Glutamatergic neuron (in vitro differentiated cells): ENCODE results near the gene GRIK4. TPM values are rescaled to one million over a fixed set of nuclear protein-coding genes. Genes with fewer than 3 reads are reported as not detected.

Experiments
- DNase-seq: peaks from one replicate; pipeline ENCODE4 v3.0.0; 2022
- H3K27ac Mint-ChIP-seq: one replicate; pipeline ENCODE4 v1.8.0; 2020; ENCODE audit warnings: mild to moderate bottlenecking, mixed read lengths, inconsistent platforms; ENCODE audit not compliant: unreplicated experiment
- H3K27me3 Mint-ChIP-seq: one replicate; pipeline ENCODE4 v1.8.0; 2020; ENCODE audit warnings: mild to moderate bottlenecking, moderate library complexity, mixed read lengths, inconsistent platforms; ENCODE audit not compliant: unreplicated experiment
- H3K36me3 Mint-ChIP-seq: one replicate; pipeline ENCODE4 v1.8.0; 2020; ENCODE audit warnings: mild to moderate bottlenecking, mixed read lengths, inconsistent platforms; ENCODE audit not compliant: unreplicated experiment
- H3K4me1 Mint-ChIP-seq: one replicate; pipeline ENCODE4 v1.8.0; 2020; ENCODE audit warnings: mild to moderate bottlenecking, low read depth, mixed read lengths, inconsistent platforms; ENCODE audit not compliant: unreplicated experiment
- H3K4me3 Mint-ChIP-seq: one replicate; pipeline ENCODE4 v1.8.0; 2020; ENCODE audit warnings: mild to moderate bottlenecking, mixed read lengths, inconsistent platforms; ENCODE audit not compliant: unreplicated experiment
- H3K9me3 Mint-ChIP-seq: one replicate; pipeline ENCODE4 v1.8.0; 2020; ENCODE audit warnings: mild to moderate bottlenecking, moderate library complexity, mixed read lengths, inconsistent platforms; ENCODE audit not compliant: unreplicated experiment
- total RNA-seq: library from RNA; stranded (reverse); fragmentation: NEBNext Ultra II Directional; extraction: Animal tissue kit (Norgen Biotek cat#: 25700); gene quantifications from one replicate; pipeline ENCODE4 v1.2.1, GENCODE V29; 2021; ENCODE audit not compliant: unreplicated experiment
- TF ChIP-seq, protein P1 (sequence below): fragments of 200-600 bp; sonication (generic); IDR thresholded peaks from one replicate; pipeline ENCODE4 v1.5.0; 2021; ENCODE audit not compliant: partially characterized antibody, unreplicated experiment

The GRIK4 gene
- total RNA-seq, 1 donor from 2014 or later = 3.6 TPM

DNA sequence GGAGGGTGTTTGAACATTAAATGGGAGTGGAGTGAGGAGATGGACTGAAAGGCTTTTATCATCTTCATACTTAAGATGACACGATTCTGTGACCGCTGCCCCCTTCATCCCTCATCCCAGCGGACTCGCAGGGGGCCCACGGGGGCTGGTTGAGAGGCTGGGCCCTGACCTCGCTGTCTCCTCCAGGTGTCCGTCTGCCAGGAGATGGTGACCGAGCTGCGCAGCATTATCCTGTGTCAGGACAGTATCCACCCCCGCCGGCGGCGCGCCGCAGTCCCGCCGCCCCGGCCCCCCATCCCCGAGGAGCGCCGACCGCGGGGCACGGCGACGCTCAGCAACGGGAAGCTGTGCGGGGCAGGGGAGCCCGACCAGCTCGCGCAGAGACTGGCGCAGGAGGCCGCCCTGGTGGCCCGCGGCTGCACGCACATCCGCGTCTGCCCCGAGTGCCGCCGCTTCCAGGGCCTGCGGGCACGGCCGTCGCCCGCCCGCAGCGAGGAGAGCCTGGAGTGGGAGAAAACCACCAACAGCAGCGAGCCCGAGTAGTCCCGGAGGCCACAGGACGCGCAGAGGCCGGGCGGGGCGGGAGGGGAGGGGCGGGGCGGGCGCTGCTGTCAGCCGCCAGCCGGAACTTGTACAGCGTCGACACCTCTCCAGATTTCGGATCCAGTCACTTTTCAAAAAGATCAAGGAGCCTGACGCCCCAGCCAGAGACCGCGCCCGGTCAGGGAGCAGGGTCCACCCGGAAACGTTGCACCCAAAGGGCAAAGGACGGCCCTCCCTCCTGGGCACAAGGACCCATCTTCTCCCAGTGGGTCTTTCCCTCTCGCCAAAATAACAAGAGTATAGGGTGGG, 474.4 kb downstream of the GRIK4 start:
- peak overlapping the region; percentile 89 for H3K4me3 Mint-ChIP-seq
- peak; percentile 78 for DNase-seq

DNA sequence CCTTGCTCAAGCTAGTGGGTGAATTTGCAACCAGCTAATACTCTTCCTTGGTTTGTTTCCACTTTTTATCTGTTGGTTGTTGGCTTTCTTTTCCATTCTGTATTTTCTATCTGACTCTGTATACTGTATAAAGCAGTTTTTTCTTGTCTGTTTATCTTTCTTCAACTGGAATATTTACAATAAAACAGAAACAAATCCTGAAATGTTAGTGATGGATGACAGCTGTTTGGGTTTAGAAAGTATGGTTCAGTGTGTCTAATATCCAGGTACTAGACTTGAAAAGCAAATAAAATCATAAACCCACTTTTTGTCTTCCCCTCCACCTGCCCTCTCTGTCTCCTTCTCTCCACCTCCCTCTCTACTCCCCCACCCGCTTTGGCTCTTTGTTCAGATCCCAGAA, 477.1 kb downstream of the GRIK4 start:
- Mint-ChIP-seq H3K27ac (no peak overlapping the region), H3K4me3 (no peak overlapping the region), H3K9me3 (peaks cover 3% of the 10 kb centered on the region), H3K27me3 (peaks cover 4% of the 10 kb centered on the region), H3K36me3 (peaks cover 4% of the 10 kb centered on the region), H3K4me1 (peaks cover 4% of the 10 kb centered on the region)
- no peak for DNase-seq
- TF ChIP-seq, protein P1, sequence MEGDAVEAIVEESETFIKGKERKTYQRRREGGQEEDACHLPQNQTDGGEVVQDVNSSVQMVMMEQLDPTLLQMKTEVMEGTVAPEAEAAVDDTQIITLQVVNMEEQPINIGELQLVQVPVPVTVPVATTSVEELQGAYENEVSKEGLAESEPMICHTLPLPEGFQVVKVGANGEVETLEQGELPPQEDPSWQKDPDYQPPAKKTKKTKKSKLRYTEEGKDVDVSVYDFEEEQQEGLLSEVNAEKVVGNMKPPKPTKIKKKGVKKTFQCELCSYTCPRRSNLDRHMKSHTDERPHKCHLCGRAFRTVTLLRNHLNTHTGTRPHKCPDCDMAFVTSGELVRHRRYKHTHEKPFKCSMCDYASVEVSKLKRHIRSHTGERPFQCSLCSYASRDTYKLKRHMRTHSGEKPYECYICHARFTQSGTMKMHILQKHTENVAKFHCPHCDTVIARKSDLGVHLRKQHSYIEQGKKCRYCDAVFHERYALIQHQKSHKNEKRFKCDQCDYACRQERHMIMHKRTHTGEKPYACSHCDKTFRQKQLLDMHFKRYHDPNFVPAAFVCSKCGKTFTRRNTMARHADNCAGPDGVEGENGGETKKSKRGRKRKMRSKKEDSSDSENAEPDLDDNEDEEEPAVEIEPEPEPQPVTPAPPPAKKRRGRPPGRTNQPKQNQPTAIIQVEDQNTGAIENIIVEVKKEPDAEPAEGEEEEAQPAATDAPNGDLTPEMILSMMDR = no peak

More for the DNA sequence above, 474.4 kb downstream of the GRIK4 start:
- Mint-ChIP-seq H3K27ac (no peak overlapping the region), H3K36me3 (peaks cover 4% of the 10 kb centered on the region), H3K9me3 (peaks cover 3% of the 10 kb centered on the region), H3K4me1 (peaks cover 4% of the 10 kb centered on the region), H3K27me3 (peaks cover 4% of the 10 kb centered on the region)
- TF ChIP-seq, protein P1 = peak; percentile 51

DNA sequence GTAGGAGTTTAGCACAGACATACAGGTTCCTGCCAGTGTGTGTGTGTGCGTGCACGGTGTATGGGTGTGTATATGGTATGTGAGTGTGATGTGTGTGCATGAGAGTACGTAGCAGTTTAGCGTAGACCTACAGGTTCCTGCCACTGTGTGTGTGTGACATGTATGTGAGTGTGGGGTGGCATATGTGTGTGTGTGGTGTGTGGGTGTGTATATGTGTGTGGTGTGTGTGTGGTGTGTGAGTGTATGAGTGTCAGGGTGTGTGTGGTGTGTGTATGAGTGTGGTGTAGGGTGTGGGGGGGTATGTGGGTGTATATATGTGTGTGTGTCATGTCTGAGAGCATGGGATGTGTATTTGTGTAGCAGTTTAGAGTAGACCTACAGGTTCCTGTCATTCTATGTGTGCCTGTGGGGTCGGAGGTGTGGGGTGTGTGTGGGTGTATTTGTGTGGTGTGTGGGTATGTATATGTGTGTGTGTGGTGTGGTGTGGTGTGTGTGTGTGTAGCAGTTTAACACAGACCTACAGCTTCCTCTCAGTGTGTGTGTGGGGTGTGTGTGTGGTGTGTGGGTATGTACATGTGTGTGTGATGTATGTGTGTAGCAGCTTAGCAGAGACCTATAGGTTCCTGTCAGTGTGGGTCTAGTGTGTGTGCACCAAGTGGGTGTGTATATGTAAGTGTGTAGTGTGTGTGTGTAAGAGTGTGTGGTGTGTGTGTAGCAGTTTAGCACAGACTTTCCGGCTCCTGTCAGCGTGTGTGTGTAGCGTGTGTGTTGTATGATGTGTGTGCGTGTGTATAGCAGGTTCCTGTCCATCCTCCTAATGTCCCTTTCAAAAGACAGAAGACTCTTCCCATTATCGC, 480.5 kb downstream of the GRIK4 start:
- Mint-ChIP-seq H3K4me3 (no peak overlapping the region), H3K4me1 (no peaks in the 10 kb centered on the region), H3K9me3 (no peaks in the 10 kb centered on the region), H3K27ac (no peak overlapping the region), H3K36me3 (no peaks in the 10 kb centered on the region), H3K27me3 (no peaks in the 10 kb centered on the region)
- no peak for DNase-seq
- TF ChIP-seq, protein P1 = no peak

DNA sequence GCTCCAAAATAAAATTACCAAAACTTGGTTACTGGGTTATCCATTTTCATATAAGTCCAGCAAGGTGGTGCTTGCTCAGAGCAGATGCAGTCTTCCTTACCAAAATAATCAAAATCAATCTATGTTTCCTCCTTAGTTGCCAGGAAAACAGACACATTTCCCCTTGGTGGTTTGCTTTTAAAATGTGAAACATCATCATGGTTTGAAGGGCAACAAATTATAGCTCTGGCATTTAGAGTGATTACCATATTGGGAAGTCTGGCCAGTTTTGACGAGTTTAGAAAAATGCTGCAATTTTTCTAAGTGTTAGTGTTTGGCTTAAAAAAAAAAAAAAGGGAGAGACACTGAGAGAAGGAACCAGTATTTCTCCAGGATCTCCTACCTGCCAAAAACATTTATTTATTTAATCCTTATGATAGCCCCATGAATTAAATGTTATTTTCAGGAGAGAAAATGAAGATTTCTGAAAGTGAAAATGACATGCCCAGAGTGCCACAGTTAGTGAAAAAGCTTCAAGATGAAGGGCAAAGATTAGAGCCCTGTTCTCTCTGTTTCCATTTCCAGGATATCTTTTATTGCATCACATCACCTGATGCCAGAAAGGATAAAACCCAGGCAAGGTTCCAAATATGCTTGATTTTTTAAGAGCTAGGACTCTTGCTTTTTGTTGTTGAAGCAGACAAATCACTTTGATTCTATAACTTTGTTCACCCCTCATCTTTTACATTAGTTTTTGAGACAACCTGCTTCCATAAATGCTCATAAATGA, 482.7 kb downstream of the GRIK4 start:
- TF ChIP-seq, protein P1 = no peak
- Mint-ChIP-seq H3K27me3 (no peaks in the 10 kb centered on the region), H3K4me1 (no peaks in the 10 kb centered on the region), H3K4me3 (no peak overlapping the region), H3K36me3 (no peaks in the 10 kb centered on the region), H3K27ac (no peak overlapping the region), H3K9me3 (no peaks in the 10 kb centered on the region)
- no peak for DNase-seq
